Measurements from ENCODE around the gene SUSD3.

Gene SUSD3

GRCh38 chr9:93035821-93036351, 22.6 kb upstream of the SUSD3 start:
- no peak for TF ChIP-seq YY1 (IDR thresholded peaks at IDR 0.05; ENCODE audit: low read depth)
- TF ChIP-seq, protein P1, sequence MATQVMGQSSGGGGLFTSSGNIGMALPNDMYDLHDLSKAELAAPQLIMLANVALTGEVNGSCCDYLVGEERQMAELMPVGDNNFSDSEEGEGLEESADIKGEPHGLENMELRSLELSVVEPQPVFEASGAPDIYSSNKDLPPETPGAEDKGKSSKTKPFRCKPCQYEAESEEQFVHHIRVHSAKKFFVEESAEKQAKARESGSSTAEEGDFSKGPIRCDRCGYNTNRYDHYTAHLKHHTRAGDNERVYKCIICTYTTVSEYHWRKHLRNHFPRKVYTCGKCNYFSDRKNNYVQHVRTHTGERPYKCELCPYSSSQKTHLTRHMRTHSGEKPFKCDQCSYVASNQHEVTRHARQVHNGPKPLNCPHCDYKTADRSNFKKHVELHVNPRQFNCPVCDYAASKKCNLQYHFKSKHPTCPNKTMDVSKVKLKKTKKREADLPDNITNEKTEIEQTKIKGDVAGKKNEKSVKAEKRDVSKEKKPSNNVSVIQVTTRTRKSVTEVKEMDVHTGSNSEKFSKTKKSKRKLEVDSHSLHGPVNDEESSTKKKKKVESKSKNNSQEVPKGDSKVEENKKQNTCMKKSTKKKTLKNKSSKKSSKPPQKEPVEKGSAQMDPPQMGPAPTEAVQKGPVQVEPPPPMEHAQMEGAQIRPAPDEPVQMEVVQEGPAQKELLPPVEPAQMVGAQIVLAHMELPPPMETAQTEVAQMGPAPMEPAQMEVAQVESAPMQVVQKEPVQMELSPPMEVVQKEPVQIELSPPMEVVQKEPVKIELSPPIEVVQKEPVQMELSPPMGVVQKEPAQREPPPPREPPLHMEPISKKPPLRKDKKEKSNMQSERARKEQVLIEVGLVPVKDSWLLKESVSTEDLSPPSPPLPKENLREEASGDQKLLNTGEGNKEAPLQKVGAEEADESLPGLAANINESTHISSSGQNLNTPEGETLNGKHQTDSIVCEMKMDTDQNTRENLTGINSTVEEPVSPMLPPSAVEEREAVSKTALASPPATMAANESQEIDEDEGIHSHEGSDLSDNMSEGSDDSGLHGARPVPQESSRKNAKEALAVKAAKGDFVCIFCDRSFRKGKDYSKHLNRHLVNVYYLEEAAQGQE (IDR thresholded peaks at IDR 0.05; ENCODE audit: low read depth) = no peak
- no peak for TF ChIP-seq TEAD4 (IDR thresholded peaks at IDR 0.05)
- TF ChIP-seq CEBPB (IDR thresholded peaks at IDR 0.05) = no peak
- no peak for TF ChIP-seq EP300 (IDR thresholded peaks at IDR 0.05; ENCODE audit: borderline replicate concordance)
- no peak for TF ChIP-seq USF1 (IDR thresholded peaks at IDR 0.05)
- no peak for TF ChIP-seq NFIC (IDR thresholded peaks at IDR 0.05)
- TF ChIP-seq TCF12 (IDR thresholded peaks at IDR 0.05; ENCODE audit: low read depth) = no peak
- TF ChIP-seq ZBTB7A (IDR thresholded peaks at IDR 0.05; ENCODE audit: low read depth) = no peak
- no peak for TF ChIP-seq FOXM1 (IDR thresholded peaks at IDR 0.05; ENCODE audit: borderline replicate concordance, low read depth)
- TF ChIP-seq EGR1 (IDR thresholded peaks at IDR 0.05) = no peak

DNA sequence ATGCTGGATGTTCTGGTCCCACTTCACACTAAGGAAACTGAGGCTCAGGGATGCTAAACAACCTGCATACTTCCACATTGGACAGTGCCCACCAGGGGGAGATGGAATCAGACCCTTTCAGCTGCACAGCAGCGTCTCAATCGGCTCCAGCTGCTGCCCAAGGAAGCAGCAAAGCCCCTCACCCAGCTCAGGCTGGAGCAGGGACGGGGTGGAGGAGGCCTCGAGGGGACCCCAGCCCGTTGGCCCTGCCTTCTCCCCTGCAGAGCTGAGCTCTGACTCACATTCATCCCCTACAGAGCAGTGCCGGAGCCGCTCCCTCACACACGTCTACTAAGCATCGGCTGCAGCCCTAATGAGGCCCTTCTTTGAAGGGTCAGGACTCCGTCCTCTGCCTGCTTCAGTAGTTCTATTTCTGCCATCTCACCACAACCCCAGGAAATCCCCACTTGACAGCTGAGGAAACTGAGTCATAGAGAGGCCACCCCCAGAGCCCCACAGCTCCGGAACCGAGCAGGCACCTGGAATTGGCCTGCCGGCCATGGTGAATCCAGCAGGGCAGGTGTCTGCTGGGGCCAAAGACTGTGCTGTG, 21.5 kb upstream of the SUSD3 start:
- no peak for TF ChIP-seq FOXM1 (IDR thresholded peaks at IDR 0.05; ENCODE audit: borderline replicate concordance, low read depth)
- TF ChIP-seq, protein P1 (IDR thresholded peaks at IDR 0.05; ENCODE audit: low read depth) = no peak
- no peak for TF ChIP-seq MAX (IDR thresholded peaks at IDR 0.05)
- TF ChIP-seq RAD21 (IDR thresholded peaks at IDR 0.05; ENCODE audit: low read depth) = no peak

DNA sequence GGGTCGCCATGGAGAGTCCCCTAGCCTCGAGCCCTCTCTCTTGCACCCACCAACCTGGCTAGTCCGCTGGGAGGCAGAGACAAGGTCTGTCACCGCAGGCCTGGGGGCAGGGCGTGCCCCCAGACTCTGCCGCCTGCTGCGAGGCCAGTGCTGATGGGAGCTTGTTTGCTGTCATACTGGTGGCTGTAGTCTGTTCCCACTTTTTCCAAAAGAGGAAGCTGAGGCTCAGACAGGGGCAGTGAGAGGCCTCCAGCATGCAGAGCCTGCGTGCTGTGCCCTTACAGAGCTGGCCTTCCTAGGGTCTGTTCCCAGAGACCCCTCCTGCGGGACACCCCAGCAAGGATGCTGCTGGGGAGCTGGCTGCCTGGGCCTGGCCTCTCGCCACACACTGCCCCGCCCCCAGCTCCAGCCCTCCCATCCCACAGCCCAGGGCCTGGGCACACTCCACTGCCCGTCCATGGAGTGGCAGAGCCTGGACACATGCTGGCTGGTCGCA, 21.0 kb upstream of the SUSD3 start:
- TF ChIP-seq, protein P1 (IDR thresholded peaks at IDR 0.05; ENCODE audit: low read depth) = no peak
- TF ChIP-seq EGR1 (IDR thresholded peaks at IDR 0.05) (no peak), USF1 (IDR thresholded peaks at IDR 0.05) (no peak), FOXM1 (IDR thresholded peaks at IDR 0.05; ENCODE audit: borderline replicate concordance, low read depth) (no peak), CEBPB (IDR thresholded peaks at IDR 0.05) (no peak)

GRCh38 chr9:93038918-93039317, 19.6 kb upstream of the SUSD3 start:
- TF ChIP-seq MAX (IDR thresholded peaks at IDR 0.05) (no peak), ZBTB7A (IDR thresholded peaks at IDR 0.05; ENCODE audit: low read depth) (no peak), USF1 (IDR thresholded peaks at IDR 0.05) (no peak), TAF1 (IDR thresholded peaks at IDR 0.05; ENCODE audit: low read depth) (no peak), FOXM1 (IDR thresholded peaks at IDR 0.05; ENCODE audit: borderline replicate concordance, low read depth) (no peak), CREB1 (IDR thresholded peaks at IDR 0.05; ENCODE audit: low read depth) (no peak), RAD21 (IDR thresholded peaks at IDR 0.05; ENCODE audit: low read depth) (no peak), CEBPB (IDR thresholded peaks at IDR 0.05) (no peak), EGR1 (IDR thresholded peaks at IDR 0.05) (no peak), NFIC (IDR thresholded peaks at IDR 0.05) (no peak), EP300 (IDR thresholded peaks at IDR 0.05; ENCODE audit: borderline replicate concordance) (no peak), TCF12 (IDR thresholded peaks at IDR 0.05; ENCODE audit: low read depth) (no peak), YY1 (IDR thresholded peaks at IDR 0.05; ENCODE audit: low read depth) (no peak), TEAD4 (IDR thresholded peaks at IDR 0.05) (no peak)
- TF ChIP-seq, protein P1 (IDR thresholded peaks at IDR 0.05; ENCODE audit: low read depth) = no peak
